DND-41 (cell line): ENCODE data around the gene DYSF.

Experiments used
- ATAC-seq: fragments of 200-7000 bp; cut with Tn5 transposase; 3 replicates; pipeline ENCODE4 v1.9.1; 2021; ENCODE audit warnings: low read depth; ENCODE audit not compliant: insufficient read depth
- DNase-seq: peaks from one replicate; pipeline ENCODE4 v3.0.0-alpha.2; 2020
- H2AFZ ChIP-seq: 2 replicates; pipeline ENCODE4 v1.6.0; 2012; ENCODE audit warnings: low read depth, low read length
- H3K27ac ChIP-seq: 2 replicates; pipeline ENCODE4 v1.5.1; 2012; ENCODE audit warnings: low read length, inconsistent platforms
- H3K27me3 ChIP-seq: fragments of 200-600 bp; sonication (generic); 2 replicates; pipeline ENCODE4 v1.6.0; 2012; ENCODE audit warnings: low read length, mild to moderate bottlenecking, inconsistent platforms; ENCODE audit not compliant: insufficient read depth, poor library complexity
- H3K36me3 ChIP-seq: 2 replicates; pipeline ENCODE4 v1.5.1; 2012; ENCODE audit warnings: low read length, inconsistent platforms; ENCODE audit not compliant: insufficient read depth
- H3K4me1 ChIP-seq: 2 replicates; pipeline ENCODE4 v1.5.1; 2012; ENCODE audit warnings: mild to moderate bottlenecking, low read length; ENCODE audit not compliant: insufficient read depth
- H3K4me2 ChIP-seq: 2 replicates; pipeline ENCODE4 v1.6.0; 2012; ENCODE audit warnings: mild to moderate bottlenecking, moderate library complexity, low read length, inconsistent platforms; ENCODE audit not compliant: insufficient read depth
- H3K4me3 ChIP-seq, 2 experiments: fragments of 200-600 bp in 1 of 2; shearing (Covaris generic) in 1 of 2; 2 replicates each; pipeline ENCODE4 v1.5.1; 2012 to 2016; ENCODE audit warnings: inconsistent platforms in 2 of 2, low read length in 2 of 2, mild to moderate bottlenecking in 2 of 2, low read depth in 1 of 2, moderate library complexity in 1 of 2
- H3K79me2 ChIP-seq: 2 replicates; pipeline ENCODE4 v1.6.0; 2012; ENCODE audit warnings: low read length, inconsistent platforms; ENCODE audit not compliant: insufficient read depth
- H3K9ac ChIP-seq: 2 replicates; pipeline ENCODE4 v1.6.0; 2012; ENCODE audit warnings: low read depth, mild to moderate bottlenecking, inconsistent platforms, low read length, moderate library complexity
- H3K9me3 ChIP-seq: 2 replicates; pipeline ENCODE4 v1.5.1; 2012; ENCODE audit warnings: low read length, moderate library complexity, mild to moderate bottlenecking, inconsistent platforms; ENCODE audit not compliant: insufficient read depth, severe bottlenecking
- H4K20me1 ChIP-seq: 2 replicates; pipeline ENCODE4 v1.6.0; 2012; ENCODE audit warnings: low read length; ENCODE audit not compliant: insufficient read depth
- CTCF ChIP-seq: IDR thresholded peaks from 2 replicates; pipeline ENCODE4 v1.5.1; 2012; ENCODE audit warnings: borderline replicate concordance, low read length, moderate library complexity, mild to moderate bottlenecking; ENCODE audit not compliant: poor library complexity, severe bottlenecking; ENCODE audit errors: extremely low read depth
- EZH2 ChIP-seq: IDR thresholded peaks from 3 replicates; pipeline ENCODE4 v1.6.1; 2012; ENCODE audit warnings: borderline replicate concordance, low read depth, mild to moderate bottlenecking, moderate library complexity, low read length, inconsistent platforms; ENCODE audit not compliant: severe bottlenecking

DYSF gene

DNA sequence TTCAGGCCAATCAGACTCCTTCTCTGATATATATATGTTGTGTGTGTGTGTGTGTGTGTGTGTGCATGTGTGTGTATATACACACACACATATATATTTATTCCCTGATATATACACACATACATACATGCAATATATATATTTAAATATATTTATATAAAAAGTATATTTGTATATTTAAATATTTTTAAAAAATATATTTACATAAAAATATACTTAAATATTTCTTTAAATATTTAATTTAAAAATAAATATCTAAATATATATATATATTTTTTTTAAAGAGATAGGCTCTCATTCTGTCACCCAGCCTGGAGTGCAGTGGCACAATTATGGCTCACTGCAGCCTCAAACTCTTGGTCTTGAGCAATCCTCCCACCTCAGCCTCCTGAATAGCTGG lies 281.3 kb downstream of the DYSF start:
- H3K36me3 ChIP-seq, result no peaks in the 10 kb centered on the region
- TF ChIP-seq CTCF (no peak), EZH2 (no peak)
- H3K27me3 ChIP-seq, result no peaks in the 10 kb centered on the region
- no peak overlapping the region for H3K9ac ChIP-seq
- H2AFZ ChIP-seq, result no peak overlapping the region
- H3K27ac ChIP-seq, result no peak overlapping the region
- no peaks in the 10 kb centered on the region for H3K9me3 ChIP-seq
- H3K79me2 ChIP-seq, result no peaks in the 10 kb centered on the region
- H3K4me2 ChIP-seq, result no peak overlapping the region
- H3K4me1 ChIP-seq, result no peaks in the 10 kb centered on the region
- no peaks in the 10 kb centered on the region for H4K20me1 ChIP-seq
- H3K4me3 ChIP-seq, result no peak overlapping the region
- DNase-seq (no peak), ATAC-seq (no peak)

DNA sequence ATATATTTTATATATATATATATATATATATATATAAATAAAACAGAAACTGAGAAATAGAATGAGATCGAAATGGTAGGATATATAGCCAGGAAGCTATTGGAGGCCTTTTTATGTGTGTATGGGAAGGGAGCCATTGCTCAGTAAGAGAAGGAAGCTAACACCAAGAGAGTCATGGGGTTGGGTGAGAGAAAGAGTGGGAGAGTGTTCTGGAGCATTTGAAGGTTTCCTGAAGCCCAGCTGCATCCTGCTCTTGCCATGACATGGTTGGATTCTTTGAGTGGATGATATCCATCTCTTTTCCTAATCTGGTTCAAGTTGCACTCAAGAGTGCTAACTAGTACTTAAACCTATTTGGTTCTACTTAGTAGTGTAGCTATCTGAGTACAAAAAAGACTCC lies 282.3 kb downstream of the DYSF start:
- ATAC-seq (no peak), DNase-seq (no peak)
- no peak overlapping the region for H3K4me3 ChIP-seq

More for the DNA sequence above, 282.3 kb downstream of the DYSF start:
- H4K20me1 ChIP-seq, result no peaks in the 10 kb centered on the region
- H3K4me2 ChIP-seq, result no peak overlapping the region
- no peaks in the 10 kb centered on the region for H3K79me2 ChIP-seq
- no peak overlapping the region for H3K9ac ChIP-seq
- no peaks in the 10 kb centered on the region for H3K27me3 ChIP-seq
- no peak overlapping the region for H2AFZ ChIP-seq
- TF ChIP-seq EZH2 (no peak), CTCF (no peak)
- no peak overlapping the region for H3K27ac ChIP-seq
- H3K9me3 ChIP-seq, result no peaks in the 10 kb centered on the region
- no peaks in the 10 kb centered on the region for H3K36me3 ChIP-seq
- H3K4me1 ChIP-seq, result no peaks in the 10 kb centered on the region
